Pancreas (tissue), 10 donors: ENCODE measurements around the gene MB. TPM values are rescaled to one million over a fixed set of nuclear protein-coding genes. Genes with fewer than 3 reads are reported as not detected.

ENCODE experiments used
- ATAC-seq, 4 donors: fragments of 200-7000 bp; cut with Tn5 transposase; one replicate each; pipeline versions ENCODE4 v1.8.0 to v1.9.1; 2020; ENCODE audit warnings: mild to moderate bottlenecking in 4 of 4, moderate library complexity in 4 of 4
- DNase-seq, 6 donors: peaks; one replicate each; pipeline ENCODE4 v3.0.0-alpha.2; 2020
- FAIRE-seq: peaks from 2 replicates; lab custom pipeline; 2012; peaks lifted over from hg19 to GRCh38; lab: Jason Lieb, UNC
- H3K27ac ChIP-seq, 4 donors: fragments of 200-600 bp; sonication (generic); 1 replicate in 3 of 4; 2 replicates in 1 of 4; pipeline versions ENCODE4 v1.5.0 to v1.8.0; 2020
- H3K27me3 ChIP-seq, 4 donors: fragments of 200-600 bp; one replicate each; pipeline ENCODE4 v1.8.0; 2021
- H3K36me3 ChIP-seq, 3 donors: fragments of 200-600 bp; sonication (generic) in 1 of 3; one replicate each; pipeline versions ENCODE4 v1.5.0 to v1.8.0; 2020 to 2021
- H3K4me1 ChIP-seq, 3 donors: fragments of 200-600 bp; one replicate each; pipeline ENCODE4 v1.8.0; 2021
- H3K4me3 ChIP-seq, 4 donors: fragments of 200-600 bp; sonication (generic) in 2 of 4; one replicate each; pipeline versions ENCODE4 v1.5.0 to v1.8.0; 2020 to 2021
- H3K9me3 ChIP-seq, 4 donors: fragments of 200-600 bp; one replicate each; pipeline ENCODE4 v1.8.0; 2021
- WGBS, 2 donors: extraction: QIAGEN DNeasy Blood & Tissue Kit; methylation state at CpG; one replicate each; pipeline ENCODE4 v1.1.7; 2013; 5-methylcytosine and 5-hydroxymethylcytosine counted together
- intact Hi-C, 3 donors: fragments of 100-400 bp; cut with DNase I; formaldehyde crosslinking; loops; one replicate each; pipeline versions ENCODE4 v1.11.1 to v1.14.2; 2022
- polyA plus RNA-seq, 2 donors: library from polyadenylated mRNA; stranded (reverse); fragments of 200-250 nt; gene quantifications; one replicate each; pipeline ENCODE4 v1.2.3, GENCODE V29; 2013
- total RNA-seq, 6 donors: library from RNA; stranded (reverse); fragmentation: NEBNext Ultra II Directional in 4 of 6; extraction: Animal tissue kit (Norgen Biotek cat#: 25700) in 4 of 6; gene quantifications; one replicate each; pipeline versions ENCODE4 v1.2.1 to v1.2.4, GENCODE V29; 2021 to 2023
- TF ChIP-seq, protein P1 (sequence below), 4 donors: fragments of 200-600 bp; sonication (generic) in 3 of 4; IDR thresholded peaks; one replicate each; pipeline versions ENCODE4 v1.5.0 to v1.8.0; 2021; ENCODE audit warnings: antibody characterized with exemption in 4 of 4
- donor health status: healthy with polysubstance abuse.
- donor health status: DM: no; HTN: no; CAD: no; lungs with moderate emphysema.
- donor health status: DM: no; HTN: no; CAD: no.
- donor health status: control.
- donor health status: control.
- donor health status: Bipolar disorder and iron deficiency.
- donor health status: DM: yes; HTN: yes; CAD: no.
- donor health status: DM: no; HTN: no; CAD: no.
- donor health status: DM: no; HTN: no; CAD: no.
- donor health status: DM: yes; HTN: yes; CAD: no.

The MB gene
- total and polyA plus RNA-seq, 8 donors: 0.46 to 6.6 (median 1.2) TPM; not detected in 2

DNA sequence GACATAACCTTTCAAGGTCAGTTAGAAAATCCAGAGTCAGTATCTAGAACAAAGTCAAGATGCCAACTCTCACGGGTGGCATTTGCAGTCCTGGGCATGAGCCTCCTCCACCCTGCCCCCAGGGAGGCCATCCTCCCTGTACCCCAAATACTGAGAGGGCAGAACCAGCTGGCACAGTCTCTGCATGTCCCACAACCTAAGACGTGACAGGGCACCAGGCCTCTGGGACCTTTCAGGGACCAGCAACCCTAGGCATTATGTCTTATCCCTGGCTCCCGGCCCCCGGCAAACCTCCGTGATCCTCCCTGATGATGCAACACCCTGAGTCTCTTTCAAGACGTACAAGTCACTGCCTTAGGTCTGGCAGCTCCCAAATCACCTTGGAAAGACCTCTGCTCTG lies 2.0 kb downstream of the MB start:
- Histone ChIP-seq H3K4me1 (no peaks in the 10 kb centered on the region), H3K27ac (no peak overlapping the region), H3K27me3 (no peaks in the 10 kb centered on the region), H3K36me3 (no peaks in the 10 kb centered on the region), H3K4me3 (no peak overlapping the region), H3K9me3 (no peaks in the 10 kb centered on the region)
- TF ChIP-seq, protein P1, sequence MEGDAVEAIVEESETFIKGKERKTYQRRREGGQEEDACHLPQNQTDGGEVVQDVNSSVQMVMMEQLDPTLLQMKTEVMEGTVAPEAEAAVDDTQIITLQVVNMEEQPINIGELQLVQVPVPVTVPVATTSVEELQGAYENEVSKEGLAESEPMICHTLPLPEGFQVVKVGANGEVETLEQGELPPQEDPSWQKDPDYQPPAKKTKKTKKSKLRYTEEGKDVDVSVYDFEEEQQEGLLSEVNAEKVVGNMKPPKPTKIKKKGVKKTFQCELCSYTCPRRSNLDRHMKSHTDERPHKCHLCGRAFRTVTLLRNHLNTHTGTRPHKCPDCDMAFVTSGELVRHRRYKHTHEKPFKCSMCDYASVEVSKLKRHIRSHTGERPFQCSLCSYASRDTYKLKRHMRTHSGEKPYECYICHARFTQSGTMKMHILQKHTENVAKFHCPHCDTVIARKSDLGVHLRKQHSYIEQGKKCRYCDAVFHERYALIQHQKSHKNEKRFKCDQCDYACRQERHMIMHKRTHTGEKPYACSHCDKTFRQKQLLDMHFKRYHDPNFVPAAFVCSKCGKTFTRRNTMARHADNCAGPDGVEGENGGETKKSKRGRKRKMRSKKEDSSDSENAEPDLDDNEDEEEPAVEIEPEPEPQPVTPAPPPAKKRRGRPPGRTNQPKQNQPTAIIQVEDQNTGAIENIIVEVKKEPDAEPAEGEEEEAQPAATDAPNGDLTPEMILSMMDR (IDR thresholded peaks at IDR 0.05): no peak
- 73 to 81% methylated on average over 6 of the region's 6 CpGs for WGBS, 2 donors
- ATAC-seq (no peak), DNase-seq (no peak), FAIRE-seq (no peak)
- intact Hi-C loops: no loop called here

DNA sequence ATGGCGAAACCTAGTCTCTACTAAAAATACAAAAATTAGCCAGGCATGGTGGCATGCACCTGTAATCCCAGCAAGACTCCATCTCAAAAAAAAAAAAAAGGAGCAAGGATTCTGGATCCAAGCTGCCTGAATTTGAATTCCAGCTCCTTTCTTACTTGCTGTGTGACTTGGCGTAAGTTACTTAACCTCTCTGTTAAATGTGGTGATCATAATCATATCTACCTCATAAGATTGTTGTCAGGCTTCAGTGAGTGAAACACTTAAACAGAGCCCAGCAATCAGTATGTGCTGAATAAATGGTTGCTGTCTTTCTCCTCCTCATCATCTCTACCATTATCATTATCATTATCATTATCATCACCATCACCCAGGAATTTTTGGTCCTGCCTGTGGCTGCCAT lies 2.7 kb downstream of the MB start:
- Histone ChIP-seq H3K27me3 (no peaks in the 10 kb centered on the region), H3K27ac (no peak overlapping the region), H3K36me3 (no peaks in the 10 kb centered on the region), H3K9me3 (no peaks in the 10 kb centered on the region), H3K4me3 (no peak overlapping the region), H3K4me1 (no peaks in the 10 kb centered on the region)
- TF ChIP-seq, protein P1 (IDR thresholded peaks at IDR 0.05): no peak
- intact Hi-C loops: no loop called here
- DNase-seq (no peak), FAIRE-seq (no peak), ATAC-seq (no peak)
- 97 to 98% methylated on average over 2 of the region's 2 CpGs for WGBS, 2 donors

DNA sequence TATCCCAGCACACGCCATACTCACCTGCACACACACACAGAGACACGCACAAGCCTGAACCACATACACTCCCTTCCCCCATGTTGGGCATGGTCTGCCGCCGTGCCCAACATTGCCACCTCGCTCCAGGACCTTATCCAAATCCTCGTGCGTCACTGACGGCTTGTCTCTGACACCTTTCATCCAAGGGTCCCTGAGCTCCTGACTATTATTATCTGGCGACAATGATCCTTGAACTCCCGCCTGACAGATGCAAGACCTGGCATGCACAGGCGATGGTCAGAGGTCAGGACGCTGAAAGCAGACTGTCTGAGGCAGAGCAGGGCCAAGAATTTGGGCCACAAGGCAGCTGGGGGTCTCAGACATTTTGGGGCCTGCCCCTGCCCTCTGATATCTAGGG lies 4.2 kb downstream of the MB start:
- Histone ChIP-seq H3K27ac (no peak overlapping the region), H3K27me3 (no peaks in the 10 kb centered on the region), H3K4me3 (no peak overlapping the region), H3K36me3 (no peaks in the 10 kb centered on the region), H3K9me3 (no peaks in the 10 kb centered on the region), H3K4me1 (no peaks in the 10 kb centered on the region)
- no peak for ATAC-seq
- TF ChIP-seq, protein P1 (IDR thresholded peaks at IDR 0.05): no peak
- intact Hi-C loops: no loop called here
- 83 to 86% methylated on average over 12 of the region's 12 CpGs for WGBS, 2 donors
- no peak for DNase-seq
- no peak for FAIRE-seq

DNA sequence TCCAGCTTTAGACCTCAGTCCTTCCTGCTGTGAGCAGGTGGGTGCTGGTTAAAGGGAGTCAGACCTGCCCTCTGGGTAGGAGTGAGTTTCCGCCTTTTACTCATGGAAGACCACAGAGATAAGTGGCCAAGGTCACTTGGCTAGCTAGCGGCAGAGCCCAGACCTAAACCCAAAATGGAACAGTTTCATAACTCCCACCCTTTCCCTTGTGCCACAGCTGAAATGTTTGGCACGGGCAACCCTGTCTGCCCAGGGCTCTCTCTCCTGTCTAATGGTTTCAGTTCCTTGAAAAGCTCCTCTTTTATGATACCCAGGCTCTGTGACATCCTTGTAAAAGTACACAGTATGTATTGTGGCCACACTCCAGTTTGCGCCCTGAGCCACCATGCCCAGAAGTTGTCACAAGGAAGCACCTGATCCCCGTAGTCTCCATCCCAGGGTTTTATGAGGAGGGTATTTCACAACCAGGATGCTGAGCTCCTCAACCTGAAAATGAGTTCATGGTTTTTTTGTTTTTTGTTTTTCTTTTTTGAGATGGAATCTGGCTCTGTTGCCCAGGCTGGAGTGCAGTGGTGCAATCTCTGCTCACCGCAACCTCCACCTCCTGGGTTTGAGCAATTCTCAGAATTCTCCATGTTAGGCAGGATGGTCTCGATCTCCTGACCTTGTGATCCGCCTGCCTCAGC lies 5.1 kb downstream of the MB start:
- ATAC-seq: peak in 2 of 4 donors; percentile 26 to 34
- Histone ChIP-seq H3K27me3 (no peaks in the 10 kb centered on the region), H3K4me1 (no peaks in the 10 kb centered on the region), H3K4me3 (no peak overlapping the region), H3K9me3 (no peaks in the 10 kb centered on the region), H3K36me3 (no peaks in the 10 kb centered on the region), H3K27ac (no peak overlapping the region)
- intact Hi-C loops: no loop called here
- no peak for FAIRE-seq
- DNase-seq: no peak
- 72 to 78% methylated on average over 8 of the region's 8 CpGs for WGBS, 2 donors
- TF ChIP-seq, protein P1 (IDR thresholded peaks at IDR 0.05): no peak

DNA sequence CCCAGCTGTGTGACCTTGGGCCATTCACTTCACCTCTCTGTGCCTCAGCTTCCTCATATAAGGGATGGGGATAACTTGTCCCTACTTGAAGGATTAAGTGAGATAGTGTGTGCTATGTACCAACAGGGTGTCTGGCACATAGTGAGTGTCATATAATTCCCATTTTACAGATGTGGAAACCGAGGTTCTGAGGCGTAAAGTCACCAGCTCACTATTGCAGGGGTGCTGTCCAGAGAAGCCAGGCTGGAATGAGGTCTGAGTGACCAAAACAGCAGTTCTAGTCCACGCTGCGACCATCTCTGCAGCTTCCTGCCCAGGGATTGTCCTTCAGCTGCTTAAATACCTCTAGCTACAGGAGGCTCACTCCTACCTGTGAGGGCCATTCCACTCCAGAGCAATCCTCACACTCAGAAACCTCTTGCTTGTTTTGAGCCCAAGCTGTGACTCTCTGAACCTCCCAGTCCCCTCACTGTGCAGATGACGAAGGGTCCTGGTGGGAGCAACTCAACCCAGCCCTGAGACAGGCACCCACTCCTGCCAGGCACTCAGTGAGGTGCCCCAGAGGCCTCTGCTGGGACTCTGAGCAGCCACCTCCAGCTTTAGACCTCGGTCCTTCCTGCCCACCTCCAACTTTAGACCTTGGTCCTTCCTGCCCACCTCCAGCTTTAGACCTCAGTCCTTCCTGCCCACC lies 5.8 kb downstream of the MB start:
- Histone ChIP-seq H3K36me3 (no peaks in the 10 kb centered on the region), H3K27ac (no peak overlapping the region), H3K9me3 (no peaks in the 10 kb centered on the region), H3K4me3 (no peak overlapping the region), H3K4me1 (no peaks in the 10 kb centered on the region), H3K27me3 (no peaks in the 10 kb centered on the region)
- DNase-seq (no peak), ATAC-seq (no peak), FAIRE-seq (no peak)
- TF ChIP-seq, protein P1 (IDR thresholded peaks at IDR 0.05): no peak
- 86 to 91% methylated on average over 6 of the region's 6 CpGs for WGBS, 2 donors
- intact Hi-C loops: no loop called here
